Astrocyte of the spinal cord (primary cell): ENCODE results near the gene CACNA1C.

Experiments
- DNase-seq: peaks from one replicate; pipeline ENCODE4 v3.0.0; 2011; ENCODE audit warnings: low read depth, low spot score
- H3K4me3 ChIP-seq: 2 replicates; pipeline ENCODE4 v1.5.1; 2011; ENCODE audit warnings: low read depth, mild to moderate bottlenecking, low read length, moderate library complexity
- in situ Hi-C: cut with HindIII; loops from 2 replicates; pipeline ENCODE4 v1.10.0; 2017; ENCODE audit warnings: low sequenced_read_pairs
- TF ChIP-seq, protein P1 (sequence below): IDR thresholded peaks from 2 replicates; pipeline ENCODE4 v1.5.1; 2012; ENCODE audit warnings: low read depth, mild to moderate bottlenecking, low read length, inconsistent platforms

CACNA1C gene

GRCh38 chr12:2328661-2329060 lies 275.9 kb downstream of the CACNA1C start:
- TF ChIP-seq, protein P1, sequence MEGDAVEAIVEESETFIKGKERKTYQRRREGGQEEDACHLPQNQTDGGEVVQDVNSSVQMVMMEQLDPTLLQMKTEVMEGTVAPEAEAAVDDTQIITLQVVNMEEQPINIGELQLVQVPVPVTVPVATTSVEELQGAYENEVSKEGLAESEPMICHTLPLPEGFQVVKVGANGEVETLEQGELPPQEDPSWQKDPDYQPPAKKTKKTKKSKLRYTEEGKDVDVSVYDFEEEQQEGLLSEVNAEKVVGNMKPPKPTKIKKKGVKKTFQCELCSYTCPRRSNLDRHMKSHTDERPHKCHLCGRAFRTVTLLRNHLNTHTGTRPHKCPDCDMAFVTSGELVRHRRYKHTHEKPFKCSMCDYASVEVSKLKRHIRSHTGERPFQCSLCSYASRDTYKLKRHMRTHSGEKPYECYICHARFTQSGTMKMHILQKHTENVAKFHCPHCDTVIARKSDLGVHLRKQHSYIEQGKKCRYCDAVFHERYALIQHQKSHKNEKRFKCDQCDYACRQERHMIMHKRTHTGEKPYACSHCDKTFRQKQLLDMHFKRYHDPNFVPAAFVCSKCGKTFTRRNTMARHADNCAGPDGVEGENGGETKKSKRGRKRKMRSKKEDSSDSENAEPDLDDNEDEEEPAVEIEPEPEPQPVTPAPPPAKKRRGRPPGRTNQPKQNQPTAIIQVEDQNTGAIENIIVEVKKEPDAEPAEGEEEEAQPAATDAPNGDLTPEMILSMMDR = no peak
- in situ Hi-C loops = no loop called here
- DNase-seq = no peak
- no peak overlapping the region for H3K4me3 ChIP-seq

DNA sequence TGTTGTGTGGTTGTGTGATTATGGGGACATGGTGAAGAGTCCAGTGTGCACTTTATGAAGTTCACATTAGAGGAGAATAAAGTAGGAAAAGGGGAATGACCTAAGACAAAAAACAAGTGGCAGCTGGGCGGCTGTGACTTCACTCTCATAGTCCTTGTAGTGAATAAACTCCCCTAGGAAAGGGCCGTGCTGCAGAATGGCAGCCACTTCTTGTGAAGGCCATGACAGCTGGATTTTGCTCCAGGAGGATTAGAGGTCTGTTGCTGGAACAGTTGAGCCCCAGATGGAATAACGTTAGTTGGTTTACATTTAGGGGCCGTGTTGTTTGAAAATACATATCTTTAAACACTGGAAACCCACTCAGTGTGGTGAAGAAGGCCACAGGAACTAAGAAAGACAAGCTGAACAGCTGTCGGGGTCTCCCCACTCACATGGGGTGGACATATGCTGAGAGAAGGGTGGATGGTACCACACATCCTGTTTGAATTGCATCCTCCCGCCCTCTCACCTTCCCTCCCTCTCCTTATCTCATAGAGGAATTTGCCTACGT lies 276.9 kb downstream of the CACNA1C start:
- TF ChIP-seq, protein P1 = no peak
- DNase-seq = no peak
- in situ Hi-C loops = no loop called here
- H3K4me3 ChIP-seq = no peak overlapping the region

DNA sequence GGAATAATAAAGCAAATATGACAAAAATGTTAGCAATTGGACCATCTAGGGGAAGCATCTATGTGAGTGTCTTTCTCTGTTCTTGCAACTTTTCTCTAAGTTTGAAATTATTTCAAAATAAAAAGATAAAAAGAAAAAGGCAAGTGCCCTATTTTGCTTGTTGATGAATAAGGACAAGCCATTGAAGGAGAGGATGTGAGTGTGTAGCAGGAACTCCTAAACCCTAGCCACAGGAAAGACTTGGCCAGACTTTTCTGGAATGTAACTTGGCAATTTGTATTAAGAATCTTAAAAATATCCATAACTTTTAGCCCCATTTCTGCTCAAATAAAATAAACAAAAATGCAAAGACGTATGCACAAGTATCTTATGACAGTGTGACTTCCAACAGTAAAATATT lies 279.4 kb downstream of the CACNA1C start:
- peak; percentile 31 for DNase-seq
- in situ Hi-C loops = no loop called here
- no peak overlapping the region for H3K4me3 ChIP-seq
- TF ChIP-seq, protein P1 = no peak

GRCh38 chr12:2332947-2333346 lies 280.2 kb downstream of the CACNA1C start:
- in situ Hi-C loops = no loop called here
- DNase-seq = peak; percentile 31
- H3K4me3 ChIP-seq = no peak overlapping the region
- TF ChIP-seq, protein P1 = no peak

DNA sequence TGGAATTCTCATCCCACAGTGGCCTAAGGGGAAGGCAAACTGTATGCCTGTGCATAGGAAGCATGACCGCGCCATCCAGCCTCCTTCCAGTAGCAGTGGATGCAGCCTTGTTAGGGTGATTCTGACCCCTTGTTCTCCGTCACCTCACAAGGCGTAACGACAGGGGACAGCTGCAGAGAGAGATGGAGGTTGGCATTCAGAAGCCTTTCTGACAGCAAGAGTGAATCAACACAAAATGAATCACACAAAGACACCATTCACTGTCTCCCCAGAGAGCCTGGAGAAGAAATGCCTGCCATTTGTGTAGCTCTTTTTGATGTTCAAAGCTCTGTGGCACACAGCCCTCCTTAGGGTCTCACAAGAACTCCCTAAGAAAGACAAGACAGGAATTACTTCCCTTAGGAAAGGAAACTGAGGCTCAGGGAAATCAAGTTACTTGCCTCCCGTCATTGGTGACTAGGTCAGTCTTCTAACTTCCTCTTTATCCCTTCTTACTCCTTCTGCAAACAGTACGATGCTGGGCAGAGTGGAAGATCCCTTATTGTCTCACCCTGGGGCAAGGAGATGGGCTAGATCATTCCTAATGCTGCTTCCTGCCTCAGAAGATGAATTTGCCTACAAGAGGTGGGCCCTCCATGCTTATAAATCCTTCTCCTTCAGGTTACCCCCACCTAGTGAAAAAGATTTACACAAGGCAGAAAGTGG lies 280.9 kb downstream of the CACNA1C start:
- in situ Hi-C loops = no loop called here
- TF ChIP-seq, protein P1 = no peak
- no peak overlapping the region for H3K4me3 ChIP-seq
- DNase-seq = no peak

GRCh38 chr12:2334271-2334670 lies 281.5 kb downstream of the CACNA1C start:
- in situ Hi-C loops = no loop called here
- TF ChIP-seq, protein P1 = no peak
- DNase-seq = no peak
- no peak overlapping the region for H3K4me3 ChIP-seq
